WTC11 (cell line): ENCODE results near the gene TPRKB. TPM values are rescaled to one million over a fixed set of nuclear protein-coding genes. Genes with fewer than 3 reads are reported as not detected.
"Not testable (repeated sequence)": the region's sequence is repeated elsewhere in the genome, so short reads cannot be mapped to it uniquely, and the experiment has no call there.

Experiments
- ATAC-seq: fragments of 200-7000 bp; cut with Tn5 transposase; 2 replicates; pipeline ENCODE4 v1.10.0; 2021; ENCODE audit warnings: mild to moderate bottlenecking, moderate library complexity
- CTCF ChIA-PET: fragments of 300-600 bp; sonication (Branson Sonifier 250); formaldehyde crosslinking; loops from one replicate; lab custom pipeline; 2021; ENCODE audit warnings: antibody characterized with exemption; lab: Charles Lee
- POLR2A ChIA-PET: fragments of 350-600 bp; sonication (Branson Sonifier 250); formaldehyde crosslinking; loops from one replicate; lab custom pipeline; 2021; ENCODE audit warnings: antibody characterized with exemption; lab: Charles Lee
- DNase-seq: peaks from one replicate; pipeline ENCODE4 v3.0.0; 2021; ENCODE audit warnings: low spot score
- H3K27ac Mint-ChIP-seq: 2 replicates; pipeline ENCODE4 v1.8.0; 2021; ENCODE audit warnings: mixed read lengths
- H3K27me3 Mint-ChIP-seq: 2 replicates; pipeline ENCODE4 v1.8.0; 2021; ENCODE audit warnings: low read depth, mild to moderate bottlenecking, moderate library complexity, mixed read lengths
- H3K36me3 Mint-ChIP-seq: 2 replicates; pipeline ENCODE4 v1.8.0; 2021; ENCODE audit warnings: mixed read lengths
- H3K4me1 Mint-ChIP-seq: 2 replicates; pipeline ENCODE4 v1.8.0; 2022; ENCODE audit warnings: mixed read lengths
- H3K4me3 Mint-ChIP-seq: 2 replicates; pipeline ENCODE4 v1.8.0; 2021; ENCODE audit warnings: mild to moderate bottlenecking, moderate library complexity, mixed read lengths
- H3K9me3 Mint-ChIP-seq: 2 replicates; pipeline ENCODE4 v1.8.0; 2021; ENCODE audit warnings: mixed read lengths
- AR ChIP-seq: fragments of 250-450 bp; sonication (Bioruptor Pico); IDR thresholded peaks from 2 replicates; pipeline ENCODE4 v1.9.0; 2021; ENCODE audit warnings: mild to moderate bottlenecking
- ATF1 ChIP-seq: sonication (generic); formaldehyde crosslinking; IDR thresholded peaks from 2 replicates; pipeline ENCODE4 v1.8.1; 2023; ENCODE audit warnings: mild to moderate bottlenecking, moderate library complexity, missing genetic modification reagents
- CBFB ChIP-seq: sonication (generic); formaldehyde crosslinking; IDR thresholded peaks from 2 replicates; pipeline ENCODE4 v1.8.1; 2022; ENCODE audit warnings: mild to moderate bottlenecking, low read depth, missing genetic modification reagents
- EMX1 ChIP-seq: fragments of 250-450 bp; sonication (Bioruptor Pico); IDR thresholded peaks from 2 replicates; pipeline ENCODE4 v1.8.0; 2021; ENCODE audit warnings: mild to moderate bottlenecking
- ERG ChIP-seq: fragments of 250-450 bp; sonication (Bioruptor Pico); IDR thresholded peaks from 2 replicates; pipeline ENCODE4 v1.8.0; 2021; ENCODE audit warnings: mild to moderate bottlenecking
- ETV6 ChIP-seq: sonication (generic); formaldehyde crosslinking; IDR thresholded peaks from 2 replicates; pipeline ENCODE4 v1.8.1; 2022; ENCODE audit warnings: mild to moderate bottlenecking, missing genetic modification reagents
- FOXK1 ChIP-seq: sonication (generic); formaldehyde crosslinking; IDR thresholded peaks from 2 replicates; pipeline ENCODE4 v1.8.0; 2022; ENCODE audit warnings: mild to moderate bottlenecking, moderate library complexity, missing genetic modification reagents
- IRF2 ChIP-seq: sonication (generic); formaldehyde crosslinking; IDR thresholded peaks from 2 replicates; pipeline ENCODE4 v1.8.0; 2022; ENCODE audit warnings: low read depth, missing genetic modification reagents, borderline replicate concordance
- JAZF1 ChIP-seq: fragments of 250-450 bp; sonication (Bioruptor Pico); IDR thresholded peaks from 2 replicates; pipeline ENCODE4 v1.9.0; 2021; ENCODE audit warnings: moderate library complexity, mild to moderate bottlenecking, inconsistent platforms
- JUN ChIP-seq: sonication (generic); formaldehyde crosslinking; IDR thresholded peaks from 2 replicates; pipeline ENCODE4 v1.8.0; 2023; ENCODE audit warnings: mild to moderate bottlenecking, missing genetic modification reagents
- NFATC4 ChIP-seq: fragments of 250-450 bp; sonication (Bioruptor Pico); IDR thresholded peaks from 2 replicates; pipeline ENCODE4 v1.9.0; 2021; ENCODE audit warnings: mild to moderate bottlenecking
- RELA ChIP-seq: sonication (generic); formaldehyde crosslinking; IDR thresholded peaks from 2 replicates; pipeline ENCODE4 v1.8.1; 2022; ENCODE audit warnings: missing genetic modification reagents, mild to moderate bottlenecking, borderline replicate concordance
- RORB ChIP-seq: fragments of 250-450 bp; sonication (Bioruptor Pico); IDR thresholded peaks from 2 replicates; pipeline ENCODE4 v1.9.0; 2021; ENCODE audit warnings: mild to moderate bottlenecking
- SMAD3 ChIP-seq: sonication (generic); formaldehyde crosslinking; IDR thresholded peaks from 2 replicates; pipeline ENCODE4 v1.8.0; 2022; ENCODE audit warnings: missing genetic modification reagents, mild to moderate bottlenecking, borderline replicate concordance
- SOX15 ChIP-seq: fragments of 250-450 bp; sonication (Bioruptor Pico); IDR thresholded peaks from 2 replicates; pipeline ENCODE4 v1.9.0; 2021; ENCODE audit warnings: mild to moderate bottlenecking
- SP1 ChIP-seq: sonication (generic); formaldehyde crosslinking; conservative IDR thresholded peaks from 2 replicates; pipeline ENCODE4 v1.8.1; 2022; ENCODE audit warnings: missing genetic modification reagents
- TEAD4 ChIP-seq: sonication (generic); formaldehyde crosslinking; IDR thresholded peaks from 2 replicates; pipeline ENCODE4 v1.8.0; 2022; ENCODE audit warnings: mild to moderate bottlenecking, missing genetic modification reagents
- ZNF138 ChIP-seq: sonication (generic); formaldehyde crosslinking; conservative IDR thresholded peaks from 2 replicates; pipeline ENCODE4 v1.8.1; 2022; ENCODE audit warnings: mild to moderate bottlenecking, moderate library complexity, missing genetic modification reagents
- ZNF317 ChIP-seq: sonication (generic); formaldehyde crosslinking; IDR thresholded peaks from 2 replicates; pipeline ENCODE4 v1.8.1; 2023; ENCODE audit warnings: low read depth, mild to moderate bottlenecking, moderate library complexity, missing genetic modification reagents, borderline replicate concordance
- ZNF396 ChIP-seq: fragments of 250-450 bp; sonication (Bioruptor Pico); IDR thresholded peaks from 2 replicates; pipeline ENCODE4 v1.8.0; 2021; ENCODE audit warnings: mild to moderate bottlenecking, moderate library complexity, borderline replicate concordance
- ZNF416 ChIP-seq: fragments of 250-450 bp; sonication (Bioruptor Pico); IDR thresholded peaks from 2 replicates; pipeline ENCODE4 v1.9.0; 2021; ENCODE audit warnings: mild to moderate bottlenecking, inconsistent platforms
- ZNF423 ChIP-seq: fragments of 250-450 bp; sonication (Bioruptor Pico); IDR thresholded peaks from 2 replicates; pipeline ENCODE4 v2.1.2; 2022; ENCODE audit warnings: mild to moderate bottlenecking, moderate library complexity
- total RNA-seq: library from RNA; stranded (reverse); gene quantifications from 3 replicates; pipeline ENCODE4 v1.2.3, GENCODE V29; 2021
- TF ChIP-seq, protein P1 (sequence below): sonication (generic); formaldehyde crosslinking; IDR thresholded peaks from 2 replicates; pipeline ENCODE4 v1.8.1; 2023; ENCODE audit warnings: mild to moderate bottlenecking, missing genetic modification reagents, moderate library complexity

TPRKB gene
- total RNA-seq, 1 experiment from 2014 or later, result 30.6 TPM

DNA sequence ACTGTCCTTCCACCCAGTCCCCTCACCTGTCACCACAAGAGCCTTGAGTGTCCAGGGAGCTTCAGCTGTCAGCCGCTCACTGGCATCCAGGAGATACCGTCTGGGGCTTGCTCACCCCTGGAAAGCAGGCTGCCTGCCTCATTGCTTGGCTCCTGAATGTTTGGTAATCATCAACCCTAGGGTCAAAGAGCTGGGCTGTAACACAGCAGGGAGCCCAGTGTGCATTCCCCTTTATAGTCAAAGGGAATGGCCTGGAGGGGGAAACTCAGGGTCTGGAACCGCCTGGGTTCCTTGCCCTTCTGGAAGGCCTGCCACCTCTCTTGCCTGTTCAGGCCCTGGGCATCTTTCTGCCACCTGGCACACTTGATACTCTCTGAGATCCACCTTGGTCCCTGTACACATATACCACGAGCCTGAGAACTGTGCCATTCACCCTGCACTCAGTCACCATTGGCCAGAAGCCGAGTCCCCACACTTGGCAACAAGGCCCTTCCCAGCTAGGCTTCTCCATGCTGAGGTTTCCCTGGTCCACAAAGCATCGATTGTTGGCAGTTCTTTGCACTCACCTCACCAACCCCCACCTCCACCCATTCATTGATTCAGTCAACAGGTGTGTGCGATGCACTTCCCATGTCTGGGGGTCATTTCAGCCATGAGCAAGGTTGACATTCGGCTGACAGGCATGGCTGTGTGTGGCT lies 35.0 kb downstream of the TPRKB start:
- CTCF ChIA-PET, result no interaction called here
- Mint-ChIP-seq H3K27ac (no peak overlapping the region), H3K36me3 (peaks cover 21% of the 10 kb centered on the region), H3K4me3 (no peak overlapping the region), H3K27me3 (peaks cover 74% of the 10 kb centered on the region), H3K9me3 (peaks cover 39% of the 10 kb centered on the region), H3K4me1 (no peaks in the 10 kb centered on the region)
- TF ChIP-seq ATF1 (no peak), ZNF138 (no peak), ZNF423 (CRISPR knock-in tag) (no peak), JUN (no peak), AR (CRISPR knock-in tag) (no peak), SOX15 (CRISPR knock-in tag) (no peak), SMAD3 (CRISPR knock-in tag) (no peak), NFATC4 (CRISPR knock-in tag) (no peak), ZNF317 (no peak), EMX1 (CRISPR knock-in tag) (no peak), SP1 (CRISPR knock-in tag) (no peak), TEAD4 (CRISPR knock-in tag) (no peak), CBFB (CRISPR knock-in tag) (no peak)
- ATAC-seq (no peak), DNase-seq (no peak)
- POLR2A ChIA-PET, result no interaction called here

DNA sequence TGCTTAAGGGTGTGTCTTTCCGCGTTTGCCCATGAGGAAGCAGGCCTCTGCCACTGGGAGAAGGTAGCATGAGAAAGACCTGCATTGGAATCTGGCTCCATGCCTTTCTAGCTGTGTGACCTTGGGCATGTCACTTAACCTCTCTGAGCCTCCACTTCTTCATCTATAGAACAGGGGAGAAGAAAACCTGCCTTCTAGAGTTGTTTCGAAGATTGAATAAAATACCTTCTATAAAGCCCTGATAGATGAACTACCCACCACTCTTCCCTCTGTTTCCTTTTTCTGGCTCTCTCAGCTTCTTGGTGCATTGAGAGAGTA lies 35.7 kb downstream of the TPRKB start:
- CTCF ChIA-PET, H3K4me3 Mint-ChIP-seq, H3K4me1 Mint-ChIP-seq, H3K27ac Mint-ChIP-seq, DNase-seq, ATAC-seq, POLR2A ChIA-PET: not testable (repeated sequence)
- H3K36me3 Mint-ChIP-seq, result peaks cover 23% of the 10 kb centered on the region
- H3K9me3 Mint-ChIP-seq, result peaks cover 44% of the 10 kb centered on the region
- H3K27me3 Mint-ChIP-seq, result peaks cover 75% of the 10 kb centered on the region

GRCh38 chr2:73700661-73701447 lies 36.3 kb downstream of the TPRKB start:
- Mint-ChIP-seq H3K36me3 (peaks cover 23% of the 10 kb centered on the region), H3K4me1 (no peaks in the 10 kb centered on the region), H3K27me3 (peaks cover 77% of the 10 kb centered on the region), H3K4me3 (no peak overlapping the region), H3K9me3 (peaks cover 44% of the 10 kb centered on the region), H3K27ac (no peak overlapping the region)
- TF ChIP-seq RELA (CRISPR knock-in tag) (no peak), NFATC4 (CRISPR knock-in tag) (no peak), ZNF416 (CRISPR knock-in tag) (no peak), JAZF1 (CRISPR knock-in tag) (no peak), ZNF396 (no peak), FOXK1 (no peak), RORB (CRISPR knock-in tag) (no peak), ETV6 (CRISPR knock-in tag) (no peak), ERG (no peak), CBFB (CRISPR knock-in tag) (no peak), IRF2 (CRISPR knock-in tag) (no peak)
- TF ChIP-seq, protein P1, sequence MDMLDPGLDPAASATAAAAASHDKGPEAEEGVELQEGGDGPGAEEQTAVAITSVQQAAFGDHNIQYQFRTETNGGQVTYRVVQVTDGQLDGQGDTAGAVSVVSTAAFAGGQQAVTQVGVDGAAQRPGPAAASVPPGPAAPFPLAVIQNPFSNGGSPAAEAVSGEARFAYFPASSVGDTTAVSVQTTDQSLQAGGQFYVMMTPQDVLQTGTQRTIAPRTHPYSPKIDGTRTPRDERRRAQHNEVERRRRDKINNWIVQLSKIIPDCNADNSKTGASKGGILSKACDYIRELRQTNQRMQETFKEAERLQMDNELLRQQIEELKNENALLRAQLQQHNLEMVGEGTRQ (CRISPR knock-in tag), result no peak
- ChIA-PET POLR2A (no interaction called here), CTCF (no interaction called here)
- DNase-seq (no peak), ATAC-seq (no peak)
